ENCODE data around the gene DPP9.

DNA sequence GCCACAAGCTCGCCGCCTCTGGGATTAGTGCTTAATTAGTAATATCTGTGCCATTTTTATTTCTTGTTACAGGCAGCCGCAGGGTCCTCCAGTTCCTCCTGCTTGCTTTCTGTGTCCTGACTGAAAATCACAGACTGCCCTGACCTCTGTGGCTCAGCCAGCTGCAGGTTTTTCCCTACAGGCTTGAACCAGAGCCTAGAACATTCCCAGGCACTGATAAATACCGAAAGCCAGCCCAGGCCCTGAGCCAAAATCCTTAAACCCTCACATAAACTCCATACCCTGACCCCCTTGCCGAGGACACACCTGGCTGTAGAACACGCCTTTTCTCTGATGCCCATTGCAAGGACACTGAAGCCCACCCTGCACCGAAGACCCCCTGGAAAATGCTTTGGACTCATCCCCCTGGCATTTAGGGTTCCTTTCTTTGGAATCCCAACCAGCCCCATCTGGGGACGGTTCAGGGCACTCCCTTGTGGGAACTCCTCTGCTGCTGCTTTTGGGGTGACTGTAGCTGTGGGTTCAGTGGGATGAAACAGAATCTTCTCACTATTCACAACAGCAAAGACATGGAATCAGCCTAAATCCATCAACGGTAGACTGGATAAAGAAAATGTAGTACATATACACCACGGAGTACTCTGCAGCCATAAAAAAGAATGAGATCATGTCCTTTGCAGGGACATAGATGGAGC, 15.5 kb downstream of the DPP9 start:
- no peak for TF ChIP-seq NFE2L1 (CRISPR knock-in tag; IDR thresholded peaks at IDR 0.05; ENCODE audit: borderline replicate concordance)
- TF ChIP-seq, protein P1, sequence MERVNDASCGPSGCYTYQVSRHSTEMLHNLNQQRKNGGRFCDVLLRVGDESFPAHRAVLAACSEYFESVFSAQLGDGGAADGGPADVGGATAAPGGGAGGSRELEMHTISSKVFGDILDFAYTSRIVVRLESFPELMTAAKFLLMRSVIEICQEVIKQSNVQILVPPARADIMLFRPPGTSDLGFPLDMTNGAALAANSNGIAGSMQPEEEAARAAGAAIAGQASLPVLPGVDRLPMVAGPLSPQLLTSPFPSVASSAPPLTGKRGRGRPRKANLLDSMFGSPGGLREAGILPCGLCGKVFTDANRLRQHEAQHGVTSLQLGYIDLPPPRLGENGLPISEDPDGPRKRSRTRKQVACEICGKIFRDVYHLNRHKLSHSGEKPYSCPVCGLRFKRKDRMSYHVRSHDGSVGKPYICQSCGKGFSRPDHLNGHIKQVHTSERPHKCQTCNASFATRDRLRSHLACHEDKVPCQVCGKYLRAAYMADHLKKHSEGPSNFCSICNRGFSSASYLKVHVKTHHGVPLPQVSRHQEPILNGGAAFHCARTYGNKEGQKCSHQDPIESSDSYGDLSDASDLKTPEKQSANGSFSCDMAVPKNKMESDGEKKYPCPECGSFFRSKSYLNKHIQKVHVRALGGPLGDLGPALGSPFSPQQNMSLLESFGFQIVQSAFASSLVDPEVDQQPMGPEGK (CRISPR knock-in tag; IDR thresholded peaks at IDR 0.05) = no peak
- TF ChIP-seq MYC (CRISPR knock-in tag; IDR thresholded peaks at IDR 0.05; ENCODE audit: borderline replicate concordance) = no peak
- no peak for TF ChIP-seq MBD4 (IDR thresholded peaks at IDR 0.05; ENCODE audit: borderline replicate concordance, low read length)
- TF ChIP-seq ZFP62 (CRISPR knock-in tag; IDR thresholded peaks at IDR 0.05) = no peak
